PC-3 (cell line): Measurements from ENCODE around the gene TPSG1. TPM values are rescaled to one million over a fixed set of nuclear protein-coding genes. Genes with fewer than 3 reads are reported as not detected.
"Not testable (repeated sequence)": the region's sequence is repeated elsewhere in the genome, so short reads cannot be mapped to it uniquely, and the experiment has no call there.

Experiments used
- ATAC-seq: fragments of 200-7000 bp; cut with Tn5 transposase; 2 replicates; pipeline ENCODE4 v1.9.1; 2020; ENCODE audit warnings: mild to moderate bottlenecking, moderate library complexity
- BruUV-seq: library from RNA; stranded (reverse); fragments of 400-500 nt; replicated peaks from 2 replicates; lab custom pipeline; 2021; lab: Mats Ljungman, UMichigan
- CTCF ChIA-PET: fragments of 300-600 bp; sonication (Branson Sonifier 250); formaldehyde crosslinking; loops from one replicate; lab custom pipeline; 2022; ENCODE audit warnings: antibody characterized with exemption; lab: Charles Lee
- POLR2A ChIA-PET: fragments of 300-600 bp; sonication (Branson Sonifier 250); formaldehyde crosslinking; loops from one replicate; lab custom pipeline; 2022; ENCODE audit warnings: antibody characterized with exemption; ENCODE audit not compliant: unreplicated experiment; lab: Charles Lee
- DNase-seq: peaks from one replicate; pipeline ENCODE4 v3.0.0-alpha.2; 2015
- H2AFZ ChIP-seq: fragments of 300-600 bp; sonication (generic); 2 replicates; pipeline ENCODE4 v1.6.0; 2016; ENCODE audit warnings: antibody characterized with exemption, low read length
- H3F3A ChIP-seq: fragments of 300-600 bp; sonication (generic); one replicate; pipeline ENCODE4 v1.6.0; 2017; ENCODE audit warnings: antibody characterized with exemption, low read length, control low read depth, mild to moderate bottlenecking; ENCODE audit not compliant: unreplicated experiment
- H3K27ac ChIP-seq: fragments of 300-600 bp; sonication (generic); 2 replicates; pipeline ENCODE4 v1.5.1; 2016; ENCODE audit warnings: mild to moderate bottlenecking, low read length
- H3K27me3 ChIP-seq: fragments of 300-600 bp; sonication (generic); 2 replicates; pipeline ENCODE4 v1.6.1; 2016; ENCODE audit warnings: low read length, mixed read lengths
- H3K36me3 ChIP-seq: fragments of 300-600 bp; sonication (generic); 2 replicates; pipeline ENCODE4 v1.6.1; 2016; ENCODE audit warnings: low read depth, mixed run types, low read length, mixed read lengths
- H3K4me1 ChIP-seq: fragments of 300-600 bp; sonication (generic); 2 replicates; pipeline ENCODE4 v1.5.1; 2016; ENCODE audit warnings: low read length; ENCODE audit not compliant: insufficient read depth
- H3K4me2 ChIP-seq: fragments of 300-600 bp; sonication (generic); 2 replicates; pipeline ENCODE4 v1.6.0; 2016; ENCODE audit warnings: low read length
- H3K4me3 ChIP-seq: fragments of 300-600 bp; sonication (generic); 2 replicates; pipeline ENCODE4 v1.5.1; 2016; ENCODE audit warnings: mild to moderate bottlenecking, low read length, mixed read lengths
- H3K79me2 ChIP-seq: fragments of 300-600 bp; sonication (generic); 2 replicates; pipeline ENCODE4 v1.6.1; 2017; ENCODE audit warnings: low read length, mixed read lengths
- H3K9ac ChIP-seq: fragments of 300-600 bp; sonication (generic); 2 replicates; pipeline ENCODE4 v1.6.0; 2016; ENCODE audit warnings: mild to moderate bottlenecking, low read length
- H3K9me2 ChIP-seq: fragments of 300-600 bp; sonication (generic); replicated peaks from 2 replicates; pipeline ENCODE4 v1.6.1; 2016; ENCODE audit warnings: mixed run types, low read length, mixed read lengths
- H3K9me3 ChIP-seq: fragments of 300-600 bp; sonication (generic); 2 replicates; pipeline ENCODE4 v1.6.1; 2016; ENCODE audit warnings: low read length, mixed read lengths
- H4K20me1 ChIP-seq: fragments of 300-600 bp; sonication (generic); 2 replicates; pipeline ENCODE4 v1.6.1; 2016; ENCODE audit warnings: low read length, mixed read lengths
- CTCF ChIP-seq: fragments of 300-600 bp; sonication (generic); conservative IDR thresholded peaks from 2 replicates; pipeline ENCODE4 v1.5.1; 2017; ENCODE audit warnings: antibody characterized with exemption, low read depth, mild to moderate bottlenecking, low read length
- EZH2 ChIP-seq: fragments of 300-600 bp; sonication (generic); IDR thresholded peaks from one replicate; pipeline ENCODE4 v1.6.1; 2017; ENCODE audit warnings: antibody characterized with exemption, mild to moderate bottlenecking, low read length; ENCODE audit not compliant: unreplicated experiment
- EZH2phosphoT487 ChIP-seq: fragments of 300-600 bp; sonication (generic); IDR thresholded peaks from 2 replicates; pipeline ENCODE4 v1.6.1; 2018; ENCODE audit warnings: mild to moderate bottlenecking, antibody characterized with exemption, low read length, borderline replicate concordance
- intact Hi-C: fragments of 100-400 bp; cut with micrococcal nuclease; formaldehyde crosslinking; loops from 2 replicates; pipeline ENCODE4 v1.9.0; 2023
- total RNA-seq: library from RNA; depleted of rRNA; stranded (reverse); fragments of >200 nt; gene quantifications from 2 replicates; pipeline ENCODE4 v1.2.3, GENCODE V29; 2014

Gene TPSG1
- total RNA-seq, 1 experiment from 2014 or later, result not detected

GRCh38 chr16:1192384-1193073, 32.5 kb downstream of the TPSG1 start:
- no peak overlapping the region for H3K9ac ChIP-seq
- TF ChIP-seq EZH2 (no peak), CTCF (no peak), EZH2phosphoT487 (no peak)
- ChIA-PET CTCF (no interaction called here), POLR2A (no interaction called here)
- ATAC-seq (no peak), DNase-seq (no peak)
- no peaks in the 10 kb centered on the region for H3K27me3 ChIP-seq
- H4K20me1 ChIP-seq, result no peaks in the 10 kb centered on the region
- H2AFZ ChIP-seq, result no peak overlapping the region
- no peaks in the 10 kb centered on the region for H3K9me2 ChIP-seq
- intact Hi-C loops, result no loop called here
- H3K4me2 ChIP-seq, result no peak overlapping the region
- H3K4me1 ChIP-seq, result no peaks in the 10 kb centered on the region
- no peaks in the 10 kb centered on the region for H3K79me2 ChIP-seq
- H3K4me3 ChIP-seq, result no peak overlapping the region
- H3K9me3 ChIP-seq, result no peaks in the 10 kb centered on the region
- no TSS peak for BruUV-seq
- H3K27ac ChIP-seq, result no peak overlapping the region
- no peaks in the 10 kb centered on the region for H3F3A ChIP-seq
- no peaks in the 10 kb centered on the region for H3K36me3 ChIP-seq

- H3K27me3 ChIP-seq, H3K9me2 ChIP-seq, POLR2A ChIA-PET, CTCF ChIA-PET, H3K4me1 ChIP-seq, H3K9me3 ChIP-seq, ATAC-seq, H3K27ac ChIP-seq, intact Hi-C loops, DNase-seq, H3F3A ChIP-seq, BruUV-seq, H4K20me1 ChIP-seq, H2AFZ ChIP-seq, H3K79me2 ChIP-seq, H3K4me2 ChIP-seq, H3K9ac ChIP-seq, H3K4me3 ChIP-seq, H3K36me3 ChIP-seq: not testable (repeated sequence)
These were observed 34.3 kb downstream of the TPSG1 start for GRCh38 chr16:1190789-1191188.

- DNase-seq, result no peak
- intact Hi-C loops, result no loop called here
- H4K20me1 ChIP-seq, result no peaks in the 10 kb centered on the region
- CTCF ChIA-PET, result no interaction called here
- no peaks in the 10 kb centered on the region for H3K9me2 ChIP-seq
- no peaks in the 10 kb centered on the region for H3K79me2 ChIP-seq
- no peaks in the 10 kb centered on the region for H3F3A ChIP-seq
- no peak overlapping the region for H3K4me2 ChIP-seq
- no TSS peak for BruUV-seq
- no peak for ATAC-seq
- no peak overlapping the region for H2AFZ ChIP-seq
- no peaks in the 10 kb centered on the region for H3K9me3 ChIP-seq
- no peak overlapping the region for H3K4me3 ChIP-seq
- H3K36me3 ChIP-seq, result no peaks in the 10 kb centered on the region
- H3K9ac ChIP-seq, result no peak overlapping the region
- POLR2A ChIA-PET, result no interaction called here
- no peak for TF ChIP-seq EZH2phosphoT487
- no peak for TF ChIP-seq CTCF
- TF ChIP-seq EZH2, result no peak
- H3K27me3 ChIP-seq, result no peaks in the 10 kb centered on the region
- H3K4me1 ChIP-seq, result no peaks in the 10 kb centered on the region
- no peak overlapping the region for H3K27ac ChIP-seq
These were observed 35.6 kb downstream of the TPSG1 start for GRCh38 chr16:1189455-1189854.
